NCI-H187 treated with DMSO at 0.1 percent for 48 hours (cell line): Measurements from ENCODE around the gene WSB2.
"Not testable (repeated sequence)": the region's sequence is repeated elsewhere in the genome, so short reads cannot be mapped to it uniquely, and the experiment has no call there.

Source experiments
- DNase-seq: peaks from one replicate; lab custom pipeline; 2025; lab: John Stamatoyannopoulos, UW

The WSB2 gene

GRCh38 chr12:118061011-118061872 is at the start of gene WSB2:
TSS of gene WSB2 (minus strand) at chr12:118061179. CDS start at chr12:118061048, 131 bp downstream.
- no peak for DNase-seq

- DNase-seq = no peak
Observed at GRCh38 chr12:118109088-118109487, 48.1 kb upstream of the WSB2 start.

- no peak for DNase-seq
Observed at GRCh38 chr12:118107694-118108093, 46.7 kb upstream of the WSB2 start.

GRCh38 chr12:118107011-118107410 is 46.0 kb upstream of the WSB2 start:
- DNase-seq = no peak

- no peak for DNase-seq
Observed at GRCh38 chr12:118103601-118104382, 42.8 kb upstream of the WSB2 start, which contains the start of gene VSIG10. TSS of gene VSIG10 (minus strand) at chr12:118104011. CDS start at chr12:118103671, 340 bp downstream.

- DNase-seq = no peak
Observed at GRCh38 chr12:118103201-118103600, 42.2 kb upstream of the WSB2 start.

- no peak for DNase-seq
Observed at GRCh38 chr12:118102609-118103008, 41.6 kb upstream of the WSB2 start.

GRCh38 chr12:118102070-118102469 is 41.1 kb upstream of the WSB2 start:
- DNase-seq = no peak

- no peak for DNase-seq
Observed at GRCh38 chr12:118101051-118101450, 40.1 kb upstream of the WSB2 start.

- no peak for DNase-seq
Observed at GRCh38 chr12:118098911-118099671, 38.1 kb upstream of the WSB2 start.

- no peak for DNase-seq
Observed at GRCh38 chr12:118098401-118098800, 37.4 kb upstream of the WSB2 start.

GRCh38 chr12:118094039-118094438 is 33.1 kb upstream of the WSB2 start:
- DNase-seq = no peak

GRCh38 chr12:118089782-118090181 is 28.8 kb upstream of the WSB2 start:
- no peak for DNase-seq

- no peak for DNase-seq
Observed at GRCh38 chr12:118082161-118082560, 21.2 kb upstream of the WSB2 start.

- not testable (repeated sequence) for DNase-seq
Observed at GRCh38 chr12:118081521-118081920, 20.5 kb upstream of the WSB2 start.

- no peak for DNase-seq
Observed at GRCh38 chr12:118073768-118074167, 12.8 kb upstream of the WSB2 start.

GRCh38 chr12:118070650-118071049 is 9.7 kb upstream of the WSB2 start:
- no peak for DNase-seq

GRCh38 chr12:118068445-118068844 is 7.5 kb upstream of the WSB2 start:
- no peak for DNase-seq

- no peak for DNase-seq
Observed at GRCh38 chr12:118065380-118065779, 4.4 kb upstream of the WSB2 start.

GRCh38 chr12:118064608-118065007 is 3.6 kb upstream of the WSB2 start:
- no peak for DNase-seq

GRCh38 chr12:118063576-118064391 is 2.8 kb upstream of the WSB2 start:
- DNase-seq = no peak
